EL (cell line): ENCODE results near the gene HYAL1.
"Not testable (repeated sequence)": the region's sequence is repeated elsewhere in the genome, so short reads cannot be mapped to it uniquely, and the experiment has no call there.

Source experiments
- DNase-seq: peaks from one replicate; pipeline ENCODE4 v3.0.0-alpha.2; 2016

HYAL1 gene

GRCh38 chr3:50270422-50271224 lies 32.8 kb downstream of the HYAL1 start:
- DNase-seq: peak; percentile 59

GRCh38 chr3:50269977-50270413 lies 33.4 kb downstream of the HYAL1 start:
- peak; percentile 78 for DNase-seq

GRCh38 chr3:50269460-50269859 lies 33.9 kb downstream of the HYAL1 start:
- DNase-seq: no peak

GRCh38 chr3:50268703-50269451 lies 34.5 kb downstream of the HYAL1 start, which contains the start of gene SEMA3B:
SEMA3B (plus strand) TSS chr3:50269147; CDS start chr3:50269241, 94 bp downstream.
- peak; percentile 89 for DNase-seq

GRCh38 chr3:50268276-50268675 lies 35.1 kb downstream of the HYAL1 start:
- no peak for DNase-seq

- DNase-seq: no peak
Observed at GRCh38 chr3:50267280-50267913, 36.0 kb downstream of the HYAL1 start.

- no peak for DNase-seq
Observed at GRCh38 chr3:50266836-50267235, 36.5 kb downstream of the HYAL1 start.

- DNase-seq: no peak
Observed at GRCh38 chr3:50266017-50266416, 37.4 kb downstream of the HYAL1 start.

GRCh38 chr3:50265571-50265970 lies 37.8 kb downstream of the HYAL1 start:
- no peak for DNase-seq

- no peak for DNase-seq
Observed at GRCh38 chr3:50264964-50265485, 38.3 kb downstream of the HYAL1 start.

GRCh38 chr3:50264383-50264963 lies 38.9 kb downstream of the HYAL1 start:
- peak; percentile 98 for DNase-seq

- no peak for DNase-seq
Observed at GRCh38 chr3:50263478-50264382, 39.6 kb downstream of the HYAL1 start.

GRCh38 chr3:50262778-50263177 lies 40.6 kb downstream of the HYAL1 start:
- DNase-seq: no peak

GRCh38 chr3:50262200-50262599 lies 41.2 kb downstream of the HYAL1 start:
- not testable (repeated sequence) for DNase-seq

- no peak for DNase-seq
Observed at GRCh38 chr3:50261505-50261904, 41.9 kb downstream of the HYAL1 start.

- no peak for DNase-seq
Observed at GRCh38 chr3:50260942-50261441, 42.4 kb downstream of the HYAL1 start.

GRCh38 chr3:50260027-50260941 lies 43.1 kb downstream of the HYAL1 start:
- DNase-seq: peak; percentile 91

GRCh38 chr3:50259432-50260026 lies 43.8 kb downstream of the HYAL1 start:
- DNase-seq: no peak

- DNase-seq: no peak
Observed at GRCh38 chr3:50258979-50259378, 44.4 kb downstream of the HYAL1 start.
